Measurements from ENCODE around the gene PHACTR1.

Gene PHACTR1

GRCh38 chr6:13234130-13234529 is 517.6 kb downstream of the PHACTR1 start:
- Histone ChIP-seq H3K27ac (no peak overlapping the region), H3K9me3 (no peaks in the 10 kb centered on the region), H3K4me1 (ENCODE audit: control insufficient read depth in 1 of 2, insufficient read depth in 1 of 2, low read depth in 1 of 2, low read length in 1 of 2) (peaks cover 8 to 11% of the 10 kb centered on the region in 2 experiments), H3K36me3 (no peaks in the 10 kb centered on the region), H3K27me3 (no peaks in the 10 kb centered on the region), H3K4me3 (ENCODE audit: low read depth in 1 of 2, low read length in 1 of 2) (no peak overlapping the region)
- no peak for TF ChIP-seq CTCF (IDR thresholded peaks at IDR 0.05)

- Histone ChIP-seq H3K4me3 (ENCODE audit: low read depth in 1 of 2, low read length in 1 of 2) (no peak overlapping the region), H3K4me1 (ENCODE audit: control insufficient read depth in 1 of 2, insufficient read depth in 1 of 2, low read depth in 1 of 2, low read length in 1 of 2) (no peaks in the 10 kb centered on the region), H3K36me3 (no peaks in the 10 kb centered on the region), H3K27ac (no peak overlapping the region), H3K27me3 (no peaks in the 10 kb centered on the region), H3K9me3 (no peaks in the 10 kb centered on the region)
- TF ChIP-seq CTCF (IDR thresholded peaks at IDR 0.05) = no peak
These were observed 518.8 kb downstream of the PHACTR1 start for GRCh38 chr6:13235339-13235738.

GRCh38 chr6:13237318-13237717 is 520.8 kb downstream of the PHACTR1 start:
- H3K36me3 ChIP-seq = no peaks in the 10 kb centered on the region
- TF ChIP-seq CTCF (IDR thresholded peaks at IDR 0.05) = no peak
- H3K9me3 ChIP-seq = no peaks in the 10 kb centered on the region
- no peaks in the 10 kb centered on the region for H3K27me3 ChIP-seq
- no peak overlapping the region for H3K4me3 ChIP-seq (ENCODE audit: low read depth in 1 of 2, low read length in 1 of 2)
- no peak overlapping the region for H3K27ac ChIP-seq
- H3K4me1 ChIP-seq (ENCODE audit: control insufficient read depth in 1 of 2, insufficient read depth in 1 of 2, low read depth in 1 of 2, low read length in 1 of 2) = no peaks in the 10 kb centered on the region

GRCh38 chr6:13238017-13238416 is 521.5 kb downstream of the PHACTR1 start:
- Histone ChIP-seq H3K4me3 (ENCODE audit: low read depth in 1 of 2, low read length in 1 of 2) (no peak overlapping the region), H3K36me3 (no peaks in the 10 kb centered on the region), H3K27ac (no peak overlapping the region), H3K9me3 (no peaks in the 10 kb centered on the region), H3K4me1 (ENCODE audit: control insufficient read depth in 1 of 2, insufficient read depth in 1 of 2, low read depth in 1 of 2, low read length in 1 of 2) (no peaks in the 10 kb centered on the region), H3K27me3 (no peaks in the 10 kb centered on the region)
- no peak for TF ChIP-seq CTCF (IDR thresholded peaks at IDR 0.05)

GRCh38 chr6:13238640-13239216 is 522.2 kb downstream of the PHACTR1 start:
- Histone ChIP-seq H3K4me3 (ENCODE audit: low read depth in 1 of 2, low read length in 1 of 2) (no peak overlapping the region), H3K36me3 (no peaks in the 10 kb centered on the region), H3K27me3 (no peaks in the 10 kb centered on the region), H3K27ac (no peak overlapping the region), H3K9me3 (no peaks in the 10 kb centered on the region), H3K4me1 (ENCODE audit: control insufficient read depth in 1 of 2, insufficient read depth in 1 of 2, low read depth in 1 of 2, low read length in 1 of 2) (no peaks in the 10 kb centered on the region)
- TF ChIP-seq CTCF (IDR thresholded peaks at IDR 0.05) = no peak
